Measurements from ENCODE around the gene RNF39. TPM values are rescaled to one million over a fixed set of nuclear protein-coding genes. Genes with fewer than 3 reads are reported as not detected.
"Not testable (repeated sequence)": the region's sequence is repeated elsewhere in the genome, so short reads cannot be mapped to it uniquely, and the experiment has no call there.

RNF39 gene
- not detected in 2 replicates for total RNA-seq (2012; rRNA removed)

- Histone ChIP-seq H3K27me3 (ENCODE audit: control insufficient read depth, insufficient read depth, low read length) (peaks cover 89% of the 10 kb centered on the region), H3K36me3 (ENCODE audit: insufficient read depth, low read length) (peaks cover 2% of the 10 kb centered on the region), H3K4me1 (ENCODE audit: control insufficient read depth, insufficient read depth, low read length) (peaks cover 10% of the 10 kb centered on the region), H3K4me2 (ENCODE audit: low read length) (peak within 1 kb of the TSS; percentile 56), H3K4me3 (ENCODE audit: low read length) (no peak within 1 kb of the TSS), H3K9ac (ENCODE audit: low read depth, low read length) (no peak within 1 kb of the TSS), H3K9me3 (replicated peaks; ENCODE audit: low read length) (no peaks in the 10 kb centered on the region)
These were observed at the start of gene RNF39 for GRCh38 chr6:30075094-30075789. TSS of gene RNF39 (minus strand) at chr6:30075769. CDS start at chr6:30075585, 184 bp downstream.

- H3K9me3 ChIP-seq (replicated peaks; ENCODE audit: low read length): no peaks in the 10 kb centered on the region
- no peak overlapping the region for H3K4me3 ChIP-seq (ENCODE audit: low read length)
- peaks cover 45% of the 10 kb centered on the region for H3K27me3 ChIP-seq (ENCODE audit: control insufficient read depth, insufficient read depth, low read length)
- H3K4me2 ChIP-seq (ENCODE audit: low read length): no peak overlapping the region
- peaks cover 5% of the 10 kb centered on the region for H3K4me1 ChIP-seq (ENCODE audit: control insufficient read depth, insufficient read depth, low read length)
- H3K9ac ChIP-seq (ENCODE audit: low read depth, low read length): no peak overlapping the region
- no peaks in the 10 kb centered on the region for H3K36me3 ChIP-seq (ENCODE audit: insufficient read depth, low read length)
These were observed 46.9 kb upstream of the RNF39 start for GRCh38 chr6:30122515-30122914.

- H3K9ac ChIP-seq (ENCODE audit: low read depth, low read length): no peak overlapping the region
- no peak overlapping the region for H3K4me3 ChIP-seq (ENCODE audit: low read length)
- peaks cover 5% of the 10 kb centered on the region for H3K4me1 ChIP-seq (ENCODE audit: control insufficient read depth, insufficient read depth, low read length)
- H3K9me3 ChIP-seq (replicated peaks; ENCODE audit: low read length): no peaks in the 10 kb centered on the region
- peaks cover 37% of the 10 kb centered on the region for H3K27me3 ChIP-seq (ENCODE audit: control insufficient read depth, insufficient read depth, low read length)
- H3K4me2 ChIP-seq (ENCODE audit: low read length): no peak overlapping the region
- H3K36me3 ChIP-seq (ENCODE audit: insufficient read depth, low read length): no peaks in the 10 kb centered on the region
These were observed 46.1 kb upstream of the RNF39 start for GRCh38 chr6:30121446-30122366.

GRCh38 chr6:30118691-30119090, 43.1 kb upstream of the RNF39 start:
- H3K27me3 ChIP-seq (ENCODE audit: control insufficient read depth, insufficient read depth, low read length): peaks cover 31% of the 10 kb centered on the region
- H3K36me3 ChIP-seq (ENCODE audit: insufficient read depth, low read length); H3K4me2 ChIP-seq (ENCODE audit: low read length); H3K9ac ChIP-seq (ENCODE audit: low read depth, low read length); H3K9me3 ChIP-seq (replicated peaks; ENCODE audit: low read length); H3K4me1 ChIP-seq (ENCODE audit: control insufficient read depth, insufficient read depth, low read length); H3K4me3 ChIP-seq (ENCODE audit: low read length): not testable (repeated sequence)

- no peaks in the 10 kb centered on the region for H3K9me3 ChIP-seq (replicated peaks; ENCODE audit: low read length)
- H3K9ac ChIP-seq (ENCODE audit: low read depth, low read length): no peak overlapping the region
- H3K4me2 ChIP-seq (ENCODE audit: low read length): no peak overlapping the region
- H3K4me1 ChIP-seq (ENCODE audit: control insufficient read depth, insufficient read depth, low read length): peaks cover 5% of the 10 kb centered on the region
- no peaks in the 10 kb centered on the region for H3K36me3 ChIP-seq (ENCODE audit: insufficient read depth, low read length)
- no peak overlapping the region for H3K4me3 ChIP-seq (ENCODE audit: low read length)
- H3K27me3 ChIP-seq (ENCODE audit: control insufficient read depth, insufficient read depth, low read length): peaks cover 46% of the 10 kb centered on the region
These were observed 41.2 kb upstream of the RNF39 start for GRCh38 chr6:30116724-30117123.

GRCh38 chr6:30113841-30114240, 38.3 kb upstream of the RNF39 start:
- peaks cover 63% of the 10 kb centered on the region for H3K27me3 ChIP-seq (ENCODE audit: control insufficient read depth, insufficient read depth, low read length)
- H3K4me1 ChIP-seq (ENCODE audit: control insufficient read depth, insufficient read depth, low read length): no peaks in the 10 kb centered on the region

GRCh38 chr6:30113003-30113759, 37.6 kb upstream of the RNF39 start, which contains the start of gene TRIM31:
TSS of gene TRIM31 (minus strand) at chr6:30113090. CDS start at chr6:30112805, 285 bp downstream.
- Histone ChIP-seq H3K9ac (ENCODE audit: low read depth, low read length) (no peak within 1 kb of the TSS), H3K4me1 (ENCODE audit: control insufficient read depth, insufficient read depth, low read length) (no peaks in the 10 kb centered on the region), H3K9me3 (replicated peaks; ENCODE audit: low read length) (no peaks in the 10 kb centered on the region), H3K4me3 (ENCODE audit: low read length) (no peak within 1 kb of the TSS), H3K27me3 (ENCODE audit: control insufficient read depth, insufficient read depth, low read length) (peaks cover 68% of the 10 kb centered on the region), H3K36me3 (ENCODE audit: insufficient read depth, low read length) (no peaks in the 10 kb centered on the region), H3K4me2 (ENCODE audit: low read length) (no peak within 1 kb of the TSS)

More at GRCh38 chr6:30113841-30114240, 38.3 kb upstream of the RNF39 start:
- no peaks in the 10 kb centered on the region for H3K36me3 ChIP-seq (ENCODE audit: insufficient read depth, low read length)
- H3K9ac ChIP-seq (ENCODE audit: low read depth, low read length): no peak overlapping the region
- no peaks in the 10 kb centered on the region for H3K9me3 ChIP-seq (replicated peaks; ENCODE audit: low read length)
- no peak overlapping the region for H3K4me3 ChIP-seq (ENCODE audit: low read length)
- H3K4me2 ChIP-seq (ENCODE audit: low read length): no peak overlapping the region

GRCh38 chr6:30112402-30112994, 36.9 kb upstream of the RNF39 start:
- Histone ChIP-seq H3K4me2 (ENCODE audit: low read length) (no peak overlapping the region), H3K4me1 (ENCODE audit: control insufficient read depth, insufficient read depth, low read length) (no peaks in the 10 kb centered on the region), H3K9ac (ENCODE audit: low read depth, low read length) (no peak overlapping the region), H3K9me3 (replicated peaks; ENCODE audit: low read length) (no peaks in the 10 kb centered on the region), H3K4me3 (ENCODE audit: low read length) (no peak overlapping the region), H3K27me3 (ENCODE audit: control insufficient read depth, insufficient read depth, low read length) (peaks cover 71% of the 10 kb centered on the region), H3K36me3 (ENCODE audit: insufficient read depth, low read length) (no peaks in the 10 kb centered on the region)

- Histone ChIP-seq H3K9ac (ENCODE audit: low read depth, low read length) (no peak overlapping the region), H3K4me1 (ENCODE audit: control insufficient read depth, insufficient read depth, low read length) (no peaks in the 10 kb centered on the region), H3K9me3 (replicated peaks; ENCODE audit: low read length) (no peaks in the 10 kb centered on the region), H3K27me3 (ENCODE audit: control insufficient read depth, insufficient read depth, low read length) (peaks cover 70% of the 10 kb centered on the region), H3K36me3 (ENCODE audit: insufficient read depth, low read length) (no peaks in the 10 kb centered on the region), H3K4me2 (ENCODE audit: low read length) (no peak overlapping the region), H3K4me3 (ENCODE audit: low read length) (no peak overlapping the region)
These were observed 35.8 kb upstream of the RNF39 start for GRCh38 chr6:30111266-30111856.

- Histone ChIP-seq H3K36me3 (ENCODE audit: insufficient read depth, low read length) (no peaks in the 10 kb centered on the region), H3K9ac (ENCODE audit: low read depth, low read length) (no peak overlapping the region), H3K27me3 (ENCODE audit: control insufficient read depth, insufficient read depth, low read length) (peaks cover 61% of the 10 kb centered on the region), H3K4me3 (ENCODE audit: low read length) (no peak overlapping the region), H3K4me1 (ENCODE audit: control insufficient read depth, insufficient read depth, low read length) (peaks cover 32% of the 10 kb centered on the region), H3K9me3 (replicated peaks; ENCODE audit: low read length) (no peaks in the 10 kb centered on the region), H3K4me2 (ENCODE audit: low read length) (no peak overlapping the region)
These were observed 29.1 kb upstream of the RNF39 start for GRCh38 chr6:30104661-30105060.

All from skeletal muscle satellite cell (primary cell).